ENCODE results near the gene OR11H6. TPM values are rescaled to one million over a fixed set of nuclear protein-coding genes. Genes with fewer than 3 reads are reported as not detected.
"Not testable (repeated sequence)": the region's sequence is repeated elsewhere in the genome, so short reads cannot be mapped to it uniquely, and the experiment has no call there.

OR11H6 gene, protein sequence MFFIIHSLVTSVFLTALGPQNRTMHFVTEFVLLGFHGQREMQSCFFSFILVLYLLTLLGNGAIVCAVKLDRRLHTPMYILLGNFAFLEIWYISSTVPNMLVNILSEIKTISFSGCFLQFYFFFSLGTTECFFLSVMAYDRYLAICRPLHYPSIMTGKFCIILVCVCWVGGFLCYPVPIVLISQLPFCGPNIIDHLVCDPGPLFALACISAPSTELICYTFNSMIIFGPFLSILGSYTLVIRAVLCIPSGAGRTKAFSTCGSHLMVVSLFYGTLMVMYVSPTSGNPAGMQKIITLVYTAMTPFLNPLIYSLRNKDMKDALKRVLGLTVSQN
- total RNA-seq = not detected

DNA sequence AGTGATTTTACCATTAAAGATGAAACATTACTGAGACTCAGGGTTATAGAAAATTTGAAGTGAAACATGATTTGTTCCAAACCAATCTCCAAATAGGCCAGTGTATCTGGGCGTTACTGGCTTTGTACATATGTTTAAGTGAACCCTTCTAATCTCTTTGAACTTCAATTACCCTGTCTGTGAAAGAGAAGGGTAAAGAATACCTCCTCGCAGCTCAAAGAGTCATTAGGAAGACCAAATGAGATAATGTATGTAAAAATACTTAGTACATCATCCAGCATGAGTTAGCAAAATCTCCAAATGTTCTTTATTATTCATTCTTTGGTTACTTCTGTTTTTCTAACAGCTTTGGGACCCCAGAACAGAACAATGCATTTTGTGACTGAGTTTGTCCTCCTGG is at the start of gene OR11H6:
TSS of gene OR11H6 (plus strand) at position 301 of the 400 bp plus-strand sequence. CDS start at position 301, 0 bp downstream.
- no peaks in the 10 kb centered on the region for H3K36me3 ChIP-seq
- H3K9me3 ChIP-seq = no peaks in the 10 kb centered on the region
- H3K27me3 ChIP-seq = no peaks in the 10 kb centered on the region
- H3K4me1 ChIP-seq = no peaks in the 10 kb centered on the region
- TF ChIP-seq POLR2A (IDR thresholded peaks at IDR 0.05) = no peak
- TF ChIP-seq EP300 (IDR thresholded peaks at IDR 0.05) = no peak
- TF ChIP-seq, protein P1, sequence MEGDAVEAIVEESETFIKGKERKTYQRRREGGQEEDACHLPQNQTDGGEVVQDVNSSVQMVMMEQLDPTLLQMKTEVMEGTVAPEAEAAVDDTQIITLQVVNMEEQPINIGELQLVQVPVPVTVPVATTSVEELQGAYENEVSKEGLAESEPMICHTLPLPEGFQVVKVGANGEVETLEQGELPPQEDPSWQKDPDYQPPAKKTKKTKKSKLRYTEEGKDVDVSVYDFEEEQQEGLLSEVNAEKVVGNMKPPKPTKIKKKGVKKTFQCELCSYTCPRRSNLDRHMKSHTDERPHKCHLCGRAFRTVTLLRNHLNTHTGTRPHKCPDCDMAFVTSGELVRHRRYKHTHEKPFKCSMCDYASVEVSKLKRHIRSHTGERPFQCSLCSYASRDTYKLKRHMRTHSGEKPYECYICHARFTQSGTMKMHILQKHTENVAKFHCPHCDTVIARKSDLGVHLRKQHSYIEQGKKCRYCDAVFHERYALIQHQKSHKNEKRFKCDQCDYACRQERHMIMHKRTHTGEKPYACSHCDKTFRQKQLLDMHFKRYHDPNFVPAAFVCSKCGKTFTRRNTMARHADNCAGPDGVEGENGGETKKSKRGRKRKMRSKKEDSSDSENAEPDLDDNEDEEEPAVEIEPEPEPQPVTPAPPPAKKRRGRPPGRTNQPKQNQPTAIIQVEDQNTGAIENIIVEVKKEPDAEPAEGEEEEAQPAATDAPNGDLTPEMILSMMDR (IDR thresholded peaks at IDR 0.05) = no peak
- WGBS, 2 donors = 24 to 49% methylated on average over 2 of the region's 2 CpGs
- H3K27ac ChIP-seq = no peak within 1 kb of the TSS
- H3K4me3 ChIP-seq = no peak within 1 kb of the TSS
- DNase-seq (ENCODE audit: low spot score in 2 of 2) = no peak

DNA sequence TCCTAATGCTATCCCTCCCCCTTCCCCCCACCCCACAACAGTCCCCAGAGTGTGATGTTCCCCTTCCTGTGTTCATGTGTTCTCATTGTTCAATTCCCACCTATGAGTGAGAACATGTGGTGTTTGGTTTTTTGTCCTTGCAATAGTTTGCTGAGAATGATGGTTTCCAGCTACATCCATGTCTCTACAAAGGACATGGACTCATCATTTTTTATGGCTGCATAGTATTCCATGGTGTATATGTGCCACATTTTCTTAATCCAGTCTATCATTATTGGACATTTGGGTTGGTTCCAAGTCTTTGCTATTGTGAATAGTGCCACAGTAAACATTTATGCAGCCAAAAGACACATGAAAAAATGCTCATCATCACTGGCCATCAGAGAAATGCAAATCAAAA is 49.3 kb upstream of the OR11H6 start:
- not testable (repeated sequence) for H3K36me3 ChIP-seq; DNase-seq (ENCODE audit: low spot score in 2 of 2); H3K4me3 ChIP-seq; H3K4me1 ChIP-seq; H3K27ac ChIP-seq; H3K9me3 ChIP-seq; H3K27me3 ChIP-seq

DNA sequence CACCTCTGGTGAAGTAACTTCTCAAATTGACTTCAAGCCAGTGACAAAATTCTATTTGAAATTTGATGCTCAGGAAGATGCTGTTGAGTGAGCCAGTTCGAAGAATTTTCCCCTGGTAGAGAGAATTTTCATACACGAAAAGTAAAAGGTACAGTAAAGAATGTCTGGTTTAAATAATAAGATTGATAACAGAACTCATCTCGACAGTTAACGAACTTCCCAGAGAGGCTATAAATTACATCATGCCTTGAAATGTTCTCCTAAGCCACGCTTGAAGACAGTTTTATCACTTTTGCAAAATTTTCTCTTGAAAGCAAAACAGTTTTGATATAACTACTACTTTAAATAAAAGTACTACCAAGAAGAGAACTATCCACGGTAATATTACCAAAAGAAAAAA is 47.2 kb upstream of the OR11H6 start:
- Histone ChIP-seq H3K9me3 (peaks cover 0 to 6% (median 0%) of the 10 kb centered on the region in 4 donors), H3K27me3 (no peaks in the 10 kb centered on the region), H3K36me3 (no peaks in the 10 kb centered on the region), H3K4me3 (no peak overlapping the region), H3K4me1 (no peaks in the 10 kb centered on the region), H3K27ac (no peak overlapping the region)
- no peak for DNase-seq (ENCODE audit: low spot score in 2 of 2)
- no peak for TF ChIP-seq POLR2A (IDR thresholded peaks at IDR 0.05)
- no peak for TF ChIP-seq EP300 (IDR thresholded peaks at IDR 0.05)
- TF ChIP-seq, protein P1 (IDR thresholded peaks at IDR 0.05) = no peak
- 48 to 64% methylated on average over 6 of the region's 6 CpGs for WGBS, 2 donors

DNA sequence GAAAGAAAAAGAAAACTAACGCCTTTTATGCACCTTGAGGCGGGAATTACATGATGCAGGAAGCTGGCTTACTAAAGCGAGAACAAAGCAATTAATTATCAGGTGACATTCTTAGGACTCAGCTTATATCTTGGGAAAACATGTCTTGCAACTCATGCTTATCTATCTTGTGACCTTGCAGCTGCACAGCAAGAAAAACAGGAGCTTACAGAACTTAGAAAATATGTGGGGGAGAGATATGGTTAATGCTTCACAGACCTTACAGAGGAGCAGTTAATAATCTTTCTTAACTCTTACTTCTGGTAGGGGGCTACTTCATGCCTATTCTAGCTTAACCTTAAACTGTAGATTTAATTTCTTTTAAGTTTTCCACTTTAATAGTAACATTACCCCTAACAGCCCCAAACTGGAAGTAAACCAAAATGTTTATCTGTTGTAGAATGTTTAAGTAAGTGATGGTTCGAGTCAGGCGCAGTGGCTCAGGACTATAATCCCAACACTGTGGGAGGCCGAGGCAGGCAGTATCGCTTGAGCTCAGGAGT is 46.0 kb upstream of the OR11H6 start:
- peaks cover 0 to 6% (median 0%) of the 10 kb centered on the region in 4 donors for H3K9me3 ChIP-seq
- no peak overlapping the region for H3K27ac ChIP-seq
- H3K4me1 ChIP-seq = no peaks in the 10 kb centered on the region
- no peak for DNase-seq (ENCODE audit: low spot score in 2 of 2)
- no peaks in the 10 kb centered on the region for H3K36me3 ChIP-seq
- 85 to 94% methylated on average over 7 of the region's 7 CpGs for WGBS, 2 donors
- no peak for TF ChIP-seq EP300 (IDR thresholded peaks at IDR 0.05)
- TF ChIP-seq, protein P1 (IDR thresholded peaks at IDR 0.05) = no peak
- H3K27me3 ChIP-seq = no peaks in the 10 kb centered on the region
- no peak overlapping the region for H3K4me3 ChIP-seq

DNA sequence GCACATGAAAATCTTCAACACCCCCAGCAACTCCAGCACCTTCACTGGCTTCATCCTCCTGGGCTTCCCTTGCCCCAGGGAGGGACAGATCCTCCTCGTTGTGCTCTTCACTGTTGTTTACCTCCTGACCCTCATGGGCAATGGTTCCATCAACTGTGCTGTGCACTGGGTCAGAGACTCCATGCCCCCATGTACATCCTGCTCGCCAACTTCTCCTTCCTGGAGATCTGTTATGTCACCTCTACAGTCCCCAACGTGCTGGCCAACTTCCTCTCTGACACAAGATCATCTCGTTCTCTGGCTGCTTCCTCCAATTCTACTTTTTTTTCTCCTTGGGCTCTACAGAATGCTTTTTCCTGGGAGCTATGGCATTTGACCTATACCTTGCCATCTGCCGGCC is 44.3 kb upstream of the OR11H6 start:
- no peaks in the 10 kb centered on the region for H3K27me3 ChIP-seq
- H3K36me3 ChIP-seq = no peaks in the 10 kb centered on the region
- peak in 1 of 2 donors; percentile 13 for DNase-seq (ENCODE audit: low spot score in 2 of 2)
- peaks cover 0 to 6% (median 0%) of the 10 kb centered on the region in 4 donors for H3K9me3 ChIP-seq
- 55 to 61% methylated on average over 5 of the region's 5 CpGs for WGBS, 2 donors
- no peak overlapping the region for H3K27ac ChIP-seq
- TF ChIP-seq, protein P1 (IDR thresholded peaks at IDR 0.05) = no peak
- TF ChIP-seq EP300 (IDR thresholded peaks at IDR 0.05) (no peak), POLR2A (IDR thresholded peaks at IDR 0.05) (no peak)
- H3K4me1 ChIP-seq = no peaks in the 10 kb centered on the region
- H3K4me3 ChIP-seq = no peak overlapping the region

Measured in tibial nerve (tissue), 4 donors.